ENCODE measurements around the gene TKTL1. TPM values are rescaled to one million over a fixed set of nuclear protein-coding genes. Genes with fewer than 3 reads are reported as not detected.
"Not testable (repeated sequence)": the region's sequence is repeated elsewhere in the genome, so short reads cannot be mapped to it uniquely, and the experiment has no call there.

TKTL1 gene, protein sequence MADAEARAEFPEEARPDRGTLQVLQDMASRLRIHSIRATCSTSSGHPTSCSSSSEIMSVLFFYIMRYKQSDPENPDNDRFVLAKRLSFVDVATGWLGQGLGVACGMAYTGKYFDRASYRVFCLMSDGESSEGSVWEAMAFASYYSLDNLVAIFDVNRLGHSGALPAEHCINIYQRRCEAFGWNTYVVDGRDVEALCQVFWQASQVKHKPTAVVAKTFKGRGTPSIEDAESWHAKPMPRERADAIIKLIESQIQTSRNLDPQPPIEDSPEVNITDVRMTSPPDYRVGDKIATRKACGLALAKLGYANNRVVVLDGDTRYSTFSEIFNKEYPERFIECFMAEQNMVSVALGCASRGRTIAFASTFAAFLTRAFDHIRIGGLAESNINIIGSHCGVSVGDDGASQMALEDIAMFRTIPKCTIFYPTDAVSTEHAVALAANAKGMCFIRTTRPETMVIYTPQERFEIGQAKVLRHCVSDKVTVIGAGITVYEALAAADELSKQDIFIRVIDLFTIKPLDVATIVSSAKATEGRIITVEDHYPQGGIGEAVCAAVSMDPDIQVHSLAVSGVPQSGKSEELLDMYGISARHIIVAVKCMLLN
- total RNA-seq: 100 to 1,000 TPM; 224 to 268 TPM
- 233 TPM for polyA plus RNA-seq (ENCODE audit: insufficient read depth, low read depth, low replicate concordance)
- long read RNA-seq, donor 1, partial matches to known transcripts: 0 of 3 reads
- long read RNA-seq, donor 1, other reads (novel, unspliced or antisense): 0 of 3 reads
- long read RNA-seq, donor 2, partial matches to known transcripts: 0 of 1 reads
- long read RNA-seq, donor 2, other reads (novel, unspliced or antisense): 0 of 1 reads

DNA sequence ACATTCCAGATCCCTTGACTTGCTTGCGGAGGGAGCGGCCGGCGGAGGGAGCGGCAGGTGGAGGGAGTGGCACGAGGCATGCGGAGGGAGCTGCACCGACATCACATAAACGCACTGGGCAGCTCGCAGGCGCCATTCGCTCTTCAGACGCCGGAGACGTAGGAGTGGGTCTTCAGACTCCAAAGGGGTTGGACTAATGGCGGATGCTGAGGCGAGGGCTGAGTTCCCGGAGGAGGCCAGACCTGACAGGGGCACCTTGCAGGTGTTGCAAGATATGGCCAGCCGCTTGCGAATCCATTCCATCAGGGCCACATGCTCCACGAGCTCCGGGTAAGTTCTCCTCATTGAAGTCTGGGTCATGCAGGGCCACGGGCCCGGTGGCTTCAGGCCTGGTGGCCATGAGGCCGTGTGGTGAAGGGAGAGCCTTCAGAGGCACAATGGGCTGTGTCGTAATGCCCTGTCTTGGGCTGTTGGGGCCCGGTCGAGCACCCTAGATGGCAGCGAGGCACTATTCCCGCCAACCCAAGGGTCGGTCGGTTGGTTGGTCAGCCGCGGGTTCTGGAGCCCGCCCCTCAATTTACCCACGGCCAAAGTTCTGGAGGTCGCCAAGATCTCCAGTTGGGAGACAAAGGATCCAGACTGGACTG lies at the start of gene TKTL1:
TKTL1 (plus strand) TSS at position 132 of the 647 bp plus-strand sequence; CDS start at position 197, 65 bp downstream.
- no peaks in the 10 kb centered on the region for H3K27me3 ChIP-seq
- DNase-seq: no peak
- whole genome bisulfite sequencing, 2 donors: 83 to 84% methylated on average over 17 to 20 of the region's 37 CpGs
- no peaks in the 10 kb centered on the region for H3K4me1 ChIP-seq
- H3K36me3 ChIP-seq (ENCODE audit: low read depth, missing control alignments): no peaks in the 10 kb centered on the region
- H3K4me3 ChIP-seq: peak within 1 kb of the TSS in 1 of 2 donors; percentile 15
- no peaks in the 10 kb centered on the region for H3K9me3 ChIP-seq
- intact Hi-C loops (cut with DNase I; ENCODE audit: low total_unique reads): no loop called here
- TF ChIP-seq, protein P1, sequence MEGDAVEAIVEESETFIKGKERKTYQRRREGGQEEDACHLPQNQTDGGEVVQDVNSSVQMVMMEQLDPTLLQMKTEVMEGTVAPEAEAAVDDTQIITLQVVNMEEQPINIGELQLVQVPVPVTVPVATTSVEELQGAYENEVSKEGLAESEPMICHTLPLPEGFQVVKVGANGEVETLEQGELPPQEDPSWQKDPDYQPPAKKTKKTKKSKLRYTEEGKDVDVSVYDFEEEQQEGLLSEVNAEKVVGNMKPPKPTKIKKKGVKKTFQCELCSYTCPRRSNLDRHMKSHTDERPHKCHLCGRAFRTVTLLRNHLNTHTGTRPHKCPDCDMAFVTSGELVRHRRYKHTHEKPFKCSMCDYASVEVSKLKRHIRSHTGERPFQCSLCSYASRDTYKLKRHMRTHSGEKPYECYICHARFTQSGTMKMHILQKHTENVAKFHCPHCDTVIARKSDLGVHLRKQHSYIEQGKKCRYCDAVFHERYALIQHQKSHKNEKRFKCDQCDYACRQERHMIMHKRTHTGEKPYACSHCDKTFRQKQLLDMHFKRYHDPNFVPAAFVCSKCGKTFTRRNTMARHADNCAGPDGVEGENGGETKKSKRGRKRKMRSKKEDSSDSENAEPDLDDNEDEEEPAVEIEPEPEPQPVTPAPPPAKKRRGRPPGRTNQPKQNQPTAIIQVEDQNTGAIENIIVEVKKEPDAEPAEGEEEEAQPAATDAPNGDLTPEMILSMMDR (IDR thresholded peaks at IDR 0.05): no peak
- no peak for TF ChIP-seq POLR2A (IDR thresholded peaks at IDR 0.05)
- H3K27ac ChIP-seq: peak within 1 kb of the TSS in 1 of 2 donors; percentile 41

DNA sequence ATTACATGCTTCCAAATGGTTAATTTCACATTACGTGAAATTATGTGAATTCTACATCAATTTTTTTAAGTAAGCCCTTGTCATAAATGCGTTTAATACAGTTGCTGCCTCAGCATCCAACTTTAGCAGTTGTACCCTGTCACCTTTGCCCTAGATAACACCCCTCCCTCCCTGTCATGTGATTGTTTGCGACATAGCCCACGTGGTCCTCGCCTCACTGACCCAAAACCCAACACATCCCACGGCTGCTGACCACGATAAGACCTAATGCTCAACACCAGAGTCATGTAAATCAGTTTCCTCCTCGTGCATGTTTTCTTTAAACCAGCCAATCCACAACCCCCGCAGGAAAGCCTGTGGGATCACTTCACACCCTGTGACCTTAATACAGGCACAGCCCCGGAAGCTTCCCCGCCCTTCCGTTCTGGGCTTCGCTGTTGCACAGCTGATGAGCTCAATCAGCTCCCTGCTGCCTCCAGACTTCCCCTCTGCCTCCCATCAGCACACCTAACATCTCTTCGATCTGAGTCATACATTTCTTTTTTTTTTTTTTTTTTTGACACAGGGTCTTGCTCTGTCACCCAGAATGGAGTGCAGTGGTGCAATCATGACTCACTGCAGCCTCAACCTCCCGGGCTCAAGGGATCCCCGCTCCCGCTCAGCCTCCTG lies 48.1 kb upstream of the TKTL1 start:
- H3K4me3 ChIP-seq; intact Hi-C loops (cut with DNase I; ENCODE audit: low total_unique reads); DNase-seq; H3K27me3 ChIP-seq; H3K27ac ChIP-seq; H3K4me1 ChIP-seq; H3K9me3 ChIP-seq; H3K36me3 ChIP-seq (ENCODE audit: low read depth, missing control alignments): not testable (repeated sequence)
- 33% methylated on average over 1 of the region's 17 CpGs; no CpG with 5 or more reads in 1 of the 2 donors for WGBS, 2 donors

DNA sequence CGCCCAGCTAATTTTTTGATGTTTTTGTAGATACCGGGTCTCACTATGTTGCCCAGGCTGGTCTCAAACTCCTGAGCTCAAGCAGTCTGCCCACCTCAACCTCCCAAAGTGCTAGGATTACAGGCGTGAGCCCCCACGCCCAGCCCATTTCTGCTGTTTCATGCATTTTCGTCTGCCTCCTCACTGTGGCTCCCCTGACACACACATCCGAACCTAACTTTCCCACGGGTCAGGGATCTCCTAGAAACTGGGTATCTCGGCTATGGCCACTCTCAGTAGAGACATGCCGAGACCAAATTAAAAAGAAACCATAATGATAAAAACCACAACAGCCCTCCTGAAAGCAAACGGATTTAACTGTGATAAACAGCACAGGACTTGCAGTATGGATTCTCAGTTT lies 47.5 kb upstream of the TKTL1 start:
- no CpG with 5 or more reads among the region's 10 CpGs for WGBS, 2 donors
- not testable (repeated sequence) for DNase-seq

DNA sequence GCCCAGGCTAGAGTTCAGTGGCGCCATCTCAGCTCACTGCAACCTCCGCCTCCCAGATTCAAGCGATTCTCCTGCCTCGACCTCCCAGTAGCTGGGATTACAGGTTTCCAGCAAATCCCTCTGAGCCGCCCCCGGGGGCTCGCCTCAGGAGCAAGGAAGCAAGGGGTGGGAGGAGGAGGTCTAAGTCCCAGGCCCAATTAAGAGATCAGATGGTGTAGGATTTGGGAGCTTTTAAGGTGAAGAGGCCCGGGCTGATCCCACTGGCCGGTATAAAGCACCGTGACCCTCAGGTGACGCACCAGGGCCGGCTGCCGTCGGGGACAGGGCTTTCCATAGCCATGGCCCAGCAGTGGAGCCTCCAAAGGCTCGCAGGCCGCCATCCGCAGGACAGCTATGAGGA lies 38.3 kb upstream of the TKTL1 start, which contains the start of gene OPN1MW3:
OPN1MW3 (plus strand) TSS at position 301 of the 400 bp plus-strand sequence; CDS start at position 339, 38 bp downstream.
- H3K4me1 ChIP-seq; H3K27me3 ChIP-seq; H3K9me3 ChIP-seq; intact Hi-C loops (cut with DNase I; ENCODE audit: low total_unique reads); H3K4me3 ChIP-seq; H3K27ac ChIP-seq; DNase-seq; H3K36me3 ChIP-seq (ENCODE audit: low read depth, missing control alignments): not testable (repeated sequence)
- WGBS, 2 donors: no CpG with 5 or more reads among the region's 17 CpGs

More for the DNA sequence above, 47.5 kb upstream of the TKTL1 start:
- H3K27me3 ChIP-seq; H3K36me3 ChIP-seq (ENCODE audit: low read depth, missing control alignments); H3K4me1 ChIP-seq; H3K9me3 ChIP-seq; H3K27ac ChIP-seq; H3K4me3 ChIP-seq; intact Hi-C loops (cut with DNase I; ENCODE audit: low total_unique reads): not testable (repeated sequence)

DNA sequence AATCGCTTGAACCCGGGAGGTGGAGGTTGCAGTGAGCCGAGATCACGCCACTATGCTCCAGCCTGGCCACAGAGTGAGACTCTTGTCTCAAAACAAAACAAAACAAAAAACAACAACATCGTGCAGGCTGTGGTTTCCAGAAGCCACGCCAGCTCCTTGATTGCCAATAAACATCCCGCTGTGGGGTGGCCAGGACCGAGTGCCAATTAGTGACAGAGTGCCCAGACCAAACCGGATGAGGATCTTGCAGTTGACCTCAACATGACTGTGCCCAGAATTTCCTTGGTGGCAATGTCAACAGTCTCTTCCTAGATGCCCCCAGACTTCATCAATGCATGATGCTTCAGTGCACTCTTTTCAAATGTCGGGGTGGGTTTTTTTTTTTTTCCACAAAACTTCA lies 36.9 kb upstream of the TKTL1 start:
- H3K27ac ChIP-seq; H3K36me3 ChIP-seq (ENCODE audit: low read depth, missing control alignments); H3K9me3 ChIP-seq; H3K4me3 ChIP-seq; DNase-seq; intact Hi-C loops (cut with DNase I; ENCODE audit: low total_unique reads); H3K27me3 ChIP-seq; H3K4me1 ChIP-seq: not testable (repeated sequence)
- WGBS, 2 donors: no CpG with 5 or more reads among the region's 10 CpGs

DNA sequence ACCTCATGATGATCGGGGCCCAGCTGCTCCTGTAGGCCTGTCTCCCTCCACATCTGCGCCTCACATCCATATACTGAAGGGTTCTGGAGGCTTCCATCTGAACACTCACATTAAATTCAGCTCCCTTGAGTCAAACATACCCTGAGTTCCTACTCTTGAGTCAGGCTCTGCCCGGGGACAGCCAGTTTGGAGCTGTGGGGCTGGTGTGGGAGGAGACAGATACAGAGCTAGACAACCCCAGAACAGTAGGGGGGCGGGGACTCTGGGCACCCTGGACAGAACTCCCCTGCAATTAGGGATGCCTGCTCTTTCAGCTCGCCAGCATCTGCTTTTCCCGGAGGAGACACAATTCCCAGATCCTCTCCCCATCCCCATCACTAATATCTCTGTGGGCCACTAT lies 32.5 kb upstream of the TKTL1 start:
- H3K9me3 ChIP-seq; H3K36me3 ChIP-seq (ENCODE audit: low read depth, missing control alignments); intact Hi-C loops (cut with DNase I; ENCODE audit: low total_unique reads); H3K27me3 ChIP-seq; H3K4me1 ChIP-seq; H3K4me3 ChIP-seq; H3K27ac ChIP-seq; DNase-seq: not testable (repeated sequence)
- no CpG with 5 or more reads among the region's 6 CpGs for WGBS, 2 donors

DNA sequence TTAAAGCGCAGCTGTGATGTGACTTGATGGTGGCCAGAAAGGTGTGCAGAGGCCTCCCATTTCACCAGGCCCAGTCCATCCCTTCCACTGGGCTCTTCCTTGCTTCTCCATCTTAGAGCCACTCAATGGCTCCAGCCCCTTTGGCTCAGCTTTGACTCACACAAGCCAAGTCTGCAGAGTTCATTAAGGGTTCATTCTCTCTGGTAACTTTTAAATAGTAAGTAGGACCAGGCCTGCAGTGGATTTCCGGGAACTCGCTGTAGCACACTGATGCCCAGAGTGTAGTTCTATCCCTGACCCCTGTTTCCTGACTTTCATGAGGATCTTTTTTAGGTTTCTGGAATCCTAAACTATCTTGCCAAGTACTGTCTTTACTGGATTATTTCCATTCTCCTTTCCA lies 26.4 kb upstream of the TKTL1 start:
- H3K4me3 ChIP-seq; H3K36me3 ChIP-seq (ENCODE audit: low read depth, missing control alignments); H3K27ac ChIP-seq; H3K9me3 ChIP-seq; intact Hi-C loops (cut with DNase I; ENCODE audit: low total_unique reads); H3K27me3 ChIP-seq; DNase-seq; H3K4me1 ChIP-seq: not testable (repeated sequence)
- WGBS, 2 donors: no CpG with 5 or more reads among the region's 3 CpGs

DNA sequence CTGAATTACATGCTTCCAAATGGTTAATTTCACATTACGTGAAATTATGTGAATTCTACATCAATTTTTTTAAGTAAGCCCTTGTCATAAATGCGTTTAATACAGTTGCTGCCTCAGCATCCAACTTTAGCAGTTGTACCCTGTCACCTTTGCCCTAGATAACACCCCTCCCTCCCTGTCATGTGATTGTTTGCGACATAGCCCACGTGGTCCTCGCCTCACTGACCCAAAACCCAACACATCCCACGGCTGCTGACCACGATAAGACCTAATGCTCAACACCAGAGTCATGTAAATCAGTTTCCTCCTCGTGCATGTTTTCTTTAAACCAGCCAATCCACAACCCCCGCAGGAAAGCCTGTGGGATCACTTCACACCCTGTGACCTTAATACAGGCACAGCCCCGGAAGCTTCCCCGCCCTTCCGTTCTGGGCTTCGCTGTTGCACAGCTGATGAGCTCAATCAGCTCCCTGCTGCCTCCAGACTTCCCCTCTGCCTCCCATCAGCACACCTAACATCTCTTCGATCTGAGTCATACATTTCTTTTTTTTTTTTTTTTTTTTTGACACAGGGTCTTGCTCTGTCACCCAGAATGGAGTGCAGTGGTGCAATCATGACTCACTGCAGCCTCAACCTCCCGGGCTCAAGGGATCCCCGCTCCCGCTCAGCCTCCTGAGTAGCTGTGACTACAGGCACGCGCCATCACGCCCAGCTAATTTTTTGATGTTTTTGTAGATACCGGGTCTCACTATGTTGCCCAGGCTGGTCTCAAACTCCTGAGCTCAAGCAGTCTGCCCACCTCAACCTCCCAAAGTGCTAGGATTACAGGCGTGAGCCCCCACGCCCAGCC lies 10.9 kb upstream of the TKTL1 start:
- intact Hi-C loops (cut with DNase I; ENCODE audit: low total_unique reads); H3K4me1 ChIP-seq; H3K9me3 ChIP-seq; H3K27ac ChIP-seq; H3K4me3 ChIP-seq; H3K36me3 ChIP-seq (ENCODE audit: low read depth, missing control alignments); DNase-seq; H3K27me3 ChIP-seq: not testable (repeated sequence)
- no CpG with 5 or more reads among the region's 23 CpGs for WGBS, 2 donors

DNA sequence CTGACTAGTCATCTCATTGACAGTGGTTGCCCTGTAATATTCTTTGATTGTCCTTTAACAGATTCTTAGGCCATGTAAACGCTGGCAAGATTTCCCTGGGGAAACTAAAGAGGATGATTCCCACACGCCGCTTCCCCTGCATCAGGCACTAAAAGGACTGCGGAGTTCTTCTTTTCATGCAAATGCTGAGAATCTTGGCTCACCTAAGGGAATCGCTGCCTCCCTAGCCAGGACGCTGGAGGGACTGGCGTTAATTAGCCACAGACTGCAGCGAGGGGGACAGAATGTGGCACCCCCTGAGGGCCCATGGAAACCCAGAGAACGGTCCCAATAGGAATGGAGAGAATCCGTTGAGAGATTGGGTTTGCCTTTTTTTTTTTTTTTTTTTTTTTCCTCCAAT lies 9.2 kb upstream of the TKTL1 start:
- H3K4me1 ChIP-seq; H3K4me3 ChIP-seq; H3K9me3 ChIP-seq; H3K27ac ChIP-seq; intact Hi-C loops (cut with DNase I; ENCODE audit: low total_unique reads); H3K27me3 ChIP-seq; DNase-seq; H3K36me3 ChIP-seq (ENCODE audit: low read depth, missing control alignments): not testable (repeated sequence)
- no CpG with 5 or more reads among the region's 10 CpGs for WGBS, 2 donors

All from testis (tissue), 5 donors.